GM12801 (cell line): Measurements from ENCODE around the gene SEBOX.

Source experiments
- CTCF ChIP-seq: IDR thresholded peaks from one replicate; pipeline ENCODE4 v1.5.1; 2011; ENCODE audit warnings: control low read depth; ENCODE audit not compliant: insufficient read length; ENCODE audit errors: extremely low read depth

Gene SEBOX

GRCh38 chr17:28364665-28365363 is at the start of gene SEBOX:
TSS of gene SEBOX (minus strand) at chr17:28365199. CDS start at chr17:28365151, 48 bp downstream.
- no peak for TF ChIP-seq CTCF

GRCh38 chr17:28413804-28414203 is 48.8 kb upstream of the SEBOX start:
- TF ChIP-seq CTCF, result no peak

- no peak for TF ChIP-seq CTCF
Measured at GRCh38 chr17:28412099-28412498, 47.1 kb upstream of the SEBOX start.

- no peak for TF ChIP-seq CTCF
Measured at GRCh38 chr17:28407974-28408306, 42.9 kb upstream of the SEBOX start.

- TF ChIP-seq CTCF, result no peak
Measured at GRCh38 chr17:28407130-28407973, 42.4 kb upstream of the SEBOX start.

- no peak for TF ChIP-seq CTCF
Measured at GRCh38 chr17:28406473-28406814, 41.4 kb upstream of the SEBOX start.

- TF ChIP-seq CTCF, result no peak
Measured at GRCh38 chr17:28405632-28406472, 40.9 kb upstream of the SEBOX start, which contains the start of gene SLC46A1. TSS of gene SLC46A1 (minus strand) at chr17:28406212. CDS start at chr17:28406114, 98 bp downstream.
